GM19025 (cell line): ENCODE measurements around the gene CLDN9.

ENCODE experiments used
- ATAC-seq: cut with Tn5 transposase; IDR thresholded peaks from one replicate; pipeline ENCODE4 v1.9.1; 2021; ENCODE audit warnings: mild to moderate bottlenecking, low read depth, moderate library complexity; ENCODE audit not compliant: unreplicated experiment

CLDN9 gene, protein sequence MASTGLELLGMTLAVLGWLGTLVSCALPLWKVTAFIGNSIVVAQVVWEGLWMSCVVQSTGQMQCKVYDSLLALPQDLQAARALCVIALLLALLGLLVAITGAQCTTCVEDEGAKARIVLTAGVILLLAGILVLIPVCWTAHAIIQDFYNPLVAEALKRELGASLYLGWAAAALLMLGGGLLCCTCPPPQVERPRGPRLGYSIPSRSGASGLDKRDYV

GRCh38 chr16:3012828-3013420, at the start of gene CLDN9:
TSS of gene CLDN9 (plus strand) at chr16:3012923. CDS start at chr16:3013363, 440 bp downstream.
- no peak for ATAC-seq

GRCh38 chr16:2963074-2963722, 49.5 kb upstream of the CLDN9 start:
- no peak for ATAC-seq

DNA sequence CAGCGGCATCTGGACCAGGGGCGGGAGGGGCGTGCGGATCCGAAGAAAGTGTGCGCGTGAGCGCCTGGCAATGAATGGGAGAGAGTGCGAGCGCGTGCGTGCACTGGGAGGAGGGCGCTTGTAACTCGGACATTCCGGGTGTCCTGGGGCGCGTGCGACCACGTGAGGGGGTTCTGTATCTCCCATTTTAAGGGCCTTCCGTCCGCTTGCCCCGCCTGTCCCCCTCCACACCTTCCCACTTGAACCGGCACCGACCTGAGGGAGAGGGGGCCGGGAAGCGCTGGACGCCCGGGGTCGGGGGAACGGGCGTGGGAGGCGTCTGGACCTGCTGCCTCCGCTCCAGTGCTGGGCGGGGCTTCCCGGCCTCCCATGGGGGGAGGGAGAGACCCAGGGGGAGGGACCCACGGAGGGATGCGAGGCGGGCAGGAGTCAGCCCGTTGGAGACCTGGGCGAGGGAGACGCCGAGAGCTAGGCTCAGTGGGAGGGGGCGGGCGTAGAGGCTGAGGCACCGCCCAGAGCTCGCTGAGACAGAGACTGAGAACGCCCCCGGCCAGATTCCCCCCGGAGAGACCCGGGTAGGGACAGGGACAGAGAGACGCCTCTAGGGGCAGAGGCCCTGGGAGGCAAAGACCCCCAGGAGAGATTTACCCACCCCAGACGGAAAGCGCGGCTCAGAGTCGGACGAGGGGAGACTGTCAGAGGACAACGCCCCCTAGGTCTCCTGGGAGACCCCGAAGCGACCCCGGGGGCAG, 48.8 kb upstream of the CLDN9 start, which contains the start of gene KREMEN2:
KREMEN2 (plus strand) TSS at position 553 of the 752 bp plus-strand sequence. CDS start 246 bp downstream, outside the sequence.
- no peak for ATAC-seq

DNA sequence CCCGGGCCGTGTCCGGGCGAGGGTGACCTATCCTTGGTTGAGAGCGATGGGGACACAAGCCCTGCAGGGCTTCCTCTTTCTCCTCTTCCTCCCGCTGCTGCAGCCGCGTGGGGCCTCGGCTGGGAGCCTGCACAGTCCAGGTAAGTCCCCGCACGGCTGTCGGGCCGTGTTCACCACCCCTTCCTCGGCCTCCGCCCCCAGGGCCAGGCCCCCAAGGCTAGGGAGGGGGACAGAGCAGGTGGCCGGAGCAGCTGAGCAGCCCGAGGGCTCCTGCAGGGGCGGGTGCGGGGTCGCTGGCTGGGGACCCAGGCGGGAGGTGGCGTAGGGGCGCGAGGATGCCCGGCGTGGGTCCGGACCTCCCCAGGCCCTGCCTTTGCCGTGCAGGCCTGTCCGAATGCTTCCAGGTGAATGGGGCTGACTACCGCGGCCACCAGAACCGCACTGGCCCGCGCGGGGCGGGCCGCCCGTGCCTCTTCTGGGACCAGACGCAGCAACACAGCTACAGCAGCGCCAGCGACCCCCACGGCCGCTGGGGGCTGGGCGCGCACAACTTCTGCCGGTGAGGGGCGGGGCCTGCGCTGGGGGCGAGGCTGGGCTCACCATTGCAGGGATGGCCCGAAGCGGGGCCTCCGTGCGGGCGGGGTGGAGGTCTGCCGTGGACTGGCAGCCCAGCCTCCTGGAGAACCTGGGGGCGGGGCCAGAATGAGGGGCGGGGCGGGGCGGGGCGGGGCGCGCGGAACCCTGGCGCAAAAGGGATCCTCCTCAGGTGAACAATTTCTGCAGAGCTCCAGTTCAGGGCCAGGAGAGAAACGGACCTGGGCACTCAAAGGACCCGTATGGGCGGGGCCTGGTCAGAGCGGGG, 48.0 kb upstream of the CLDN9 start:
- no peak for ATAC-seq

- ATAC-seq: no peak
These were observed 46.5 kb upstream of the CLDN9 start for GRCh38 chr16:2966043-2966807.

GRCh38 chr16:2966808-2967191, 45.9 kb upstream of the CLDN9 start:
- ATAC-seq: no peak

DNA sequence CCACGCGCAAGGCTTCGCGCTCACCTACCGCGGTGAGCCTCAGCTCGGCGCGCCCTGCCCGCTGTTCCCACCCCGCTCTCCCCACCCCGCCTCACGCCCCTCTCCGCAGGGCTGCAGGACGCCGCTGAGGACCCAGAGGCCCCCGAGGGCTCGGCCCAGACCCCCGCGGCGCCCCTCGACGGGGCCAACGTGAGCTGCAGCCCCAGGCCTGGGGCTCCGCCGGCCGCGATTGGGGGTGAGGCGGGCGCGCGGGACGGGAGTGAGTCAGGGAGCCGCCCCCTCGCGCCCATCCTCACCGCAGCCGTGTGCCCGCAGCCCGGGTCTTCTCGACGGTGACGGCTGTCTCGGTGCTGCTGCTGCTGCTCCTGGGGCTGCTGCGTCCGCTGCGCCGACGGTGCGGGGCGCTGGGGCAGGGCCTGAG, 45.5 kb upstream of the CLDN9 start:
- no peak for ATAC-seq

- no peak for ATAC-seq
These were observed 45.0 kb upstream of the CLDN9 start for GRCh38 chr16:2967721-2968161.

- ATAC-seq: no peak
These were observed 44.4 kb upstream of the CLDN9 start for GRCh38 chr16:2968368-2968737.

GRCh38 chr16:2968738-2969544, 43.8 kb upstream of the CLDN9 start, which contains the start of gene PAQR4:
TSS of gene PAQR4 (plus strand) at chr16:2969348. CDS start at chr16:2969675, 327 bp downstream.
- peak; percentile 77 for ATAC-seq

GRCh38 chr16:2969545-2970521, 42.9 kb upstream of the CLDN9 start:
- ATAC-seq: peak; percentile 19

GRCh38 chr16:2970563-2970962, 42.2 kb upstream of the CLDN9 start:
- no peak for ATAC-seq

- no peak for ATAC-seq
These were observed 41.4 kb upstream of the CLDN9 start for GRCh38 chr16:2971134-2971984.

- ATAC-seq: no peak
These were observed 40.5 kb upstream of the CLDN9 start for GRCh38 chr16:2971985-2972784.

- no peak for ATAC-seq
These were observed 39.6 kb upstream of the CLDN9 start for GRCh38 chr16:2973093-2973492.
